Activated CD4-positive, alpha-beta T cell treated with anti-CD3 and anti-CD28 coated beads, Interleukin-2, amount 10 ng/mL, durations not matched to agents 24 days and 14 days (primary cell): ENCODE data around the gene ENTPD3. TPM values are rescaled to one million over a fixed set of nuclear protein-coding genes. Genes with fewer than 3 reads are reported as not detected.

ENCODE experiments used
- DNase-seq: peaks from one replicate; pipeline ENCODE4 v3.0.0; 2022
- H3K27ac Mint-ChIP-seq: one replicate; pipeline ENCODE4 v1.8.0; 2022; ENCODE audit warnings: mild to moderate bottlenecking, mixed read lengths
- H3K27me3 Mint-ChIP-seq: one replicate; pipeline ENCODE4 v1.8.0; 2022; ENCODE audit warnings: mixed read lengths
- H3K36me3 Mint-ChIP-seq: one replicate; pipeline ENCODE4 v1.8.0; 2022; ENCODE audit warnings: low read depth, mild to moderate bottlenecking, mixed read lengths
- H3K4me1 Mint-ChIP-seq: one replicate; pipeline ENCODE4 v1.8.0; 2021; ENCODE audit warnings: mixed read lengths
- H3K4me3 Mint-ChIP-seq: one replicate; pipeline ENCODE4 v1.8.0; 2022; ENCODE audit warnings: mild to moderate bottlenecking, moderate library complexity, mixed read lengths
- H3K9me3 Mint-ChIP-seq: one replicate; pipeline ENCODE4 v1.8.0; 2021; ENCODE audit warnings: mixed read lengths
- intact Hi-C: fragments of 100-400 bp; cut with micrococcal nuclease; formaldehyde crosslinking; loops from one replicate; pipeline ENCODE4 v1.15.1; 2023
- total RNA-seq: library from RNA; stranded (reverse); gene quantifications from 2 replicates; pipeline ENCODE4 v1.2.3, GENCODE V29; 2022

Gene ENTPD3, protein sequence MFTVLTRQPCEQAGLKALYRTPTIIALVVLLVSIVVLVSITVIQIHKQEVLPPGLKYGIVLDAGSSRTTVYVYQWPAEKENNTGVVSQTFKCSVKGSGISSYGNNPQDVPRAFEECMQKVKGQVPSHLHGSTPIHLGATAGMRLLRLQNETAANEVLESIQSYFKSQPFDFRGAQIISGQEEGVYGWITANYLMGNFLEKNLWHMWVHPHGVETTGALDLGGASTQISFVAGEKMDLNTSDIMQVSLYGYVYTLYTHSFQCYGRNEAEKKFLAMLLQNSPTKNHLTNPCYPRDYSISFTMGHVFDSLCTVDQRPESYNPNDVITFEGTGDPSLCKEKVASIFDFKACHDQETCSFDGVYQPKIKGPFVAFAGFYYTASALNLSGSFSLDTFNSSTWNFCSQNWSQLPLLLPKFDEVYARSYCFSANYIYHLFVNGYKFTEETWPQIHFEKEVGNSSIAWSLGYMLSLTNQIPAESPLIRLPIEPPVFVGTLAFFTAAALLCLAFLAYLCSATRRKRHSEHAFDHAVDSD
- total RNA-seq = not detected in 2 replicates

DNA sequence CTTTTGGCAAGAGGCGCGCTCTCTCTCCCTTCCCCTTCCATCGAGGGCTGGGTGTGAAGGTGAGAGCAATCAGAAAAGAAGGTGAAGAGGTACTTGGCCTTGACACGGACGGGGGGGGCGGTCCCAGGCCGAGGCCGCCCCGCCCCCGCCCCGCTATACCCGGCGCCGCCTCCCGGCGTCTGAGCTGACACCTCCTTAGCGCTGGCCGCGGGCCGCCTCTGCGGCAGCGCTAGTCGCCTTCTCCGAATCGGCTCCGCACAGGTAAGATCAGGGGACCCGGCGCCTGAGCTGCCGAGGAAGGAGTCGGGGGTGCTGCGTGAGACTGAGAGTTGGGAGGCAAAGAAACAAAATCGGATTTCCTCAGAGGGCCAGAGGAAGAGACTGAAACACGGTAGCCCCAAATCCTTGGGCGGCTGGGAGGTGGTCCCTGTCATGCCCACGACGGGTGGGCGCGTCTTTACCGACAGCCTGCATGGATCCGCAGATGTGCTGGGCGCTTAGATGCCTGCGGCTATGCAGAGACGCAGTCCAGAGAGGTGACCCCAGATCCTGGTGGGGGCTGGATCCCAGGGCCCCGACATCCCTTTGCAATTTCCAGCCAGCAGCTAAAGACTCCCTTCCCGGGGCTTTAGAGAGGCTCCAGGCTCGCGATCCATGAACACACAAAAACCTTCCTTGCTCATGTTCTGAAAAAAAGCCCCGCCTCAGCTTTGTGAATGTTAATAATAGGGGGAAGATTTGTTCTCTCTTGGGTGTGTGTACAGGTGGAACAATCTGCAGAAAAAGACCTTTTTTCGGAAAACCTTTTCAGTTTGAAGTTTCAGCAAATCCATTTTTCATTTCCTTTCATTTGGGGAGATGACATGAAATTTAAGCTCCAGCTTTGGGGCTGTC is at the start of gene ENTPD3:
Gene ENTPD3 (plus strand): TSS at position 184 of the 894 bp plus-strand sequence. CDS start 874 bp downstream, outside the sequence.
- peak within 1 kb of the TSS; percentile 73 for H3K4me3 Mint-ChIP-seq
- no peak within 1 kb of the TSS for H3K27ac Mint-ChIP-seq
- H3K27me3 Mint-ChIP-seq = peaks cover 34% of the 10 kb centered on the region
- peaks cover 12% of the 10 kb centered on the region for H3K9me3 Mint-ChIP-seq
- intact Hi-C loops = no loop called here
- no peaks in the 10 kb centered on the region for H3K36me3 Mint-ChIP-seq
- H3K4me1 Mint-ChIP-seq = peaks cover 7% of the 10 kb centered on the region
- DNase-seq = peak; percentile 71

DNA sequence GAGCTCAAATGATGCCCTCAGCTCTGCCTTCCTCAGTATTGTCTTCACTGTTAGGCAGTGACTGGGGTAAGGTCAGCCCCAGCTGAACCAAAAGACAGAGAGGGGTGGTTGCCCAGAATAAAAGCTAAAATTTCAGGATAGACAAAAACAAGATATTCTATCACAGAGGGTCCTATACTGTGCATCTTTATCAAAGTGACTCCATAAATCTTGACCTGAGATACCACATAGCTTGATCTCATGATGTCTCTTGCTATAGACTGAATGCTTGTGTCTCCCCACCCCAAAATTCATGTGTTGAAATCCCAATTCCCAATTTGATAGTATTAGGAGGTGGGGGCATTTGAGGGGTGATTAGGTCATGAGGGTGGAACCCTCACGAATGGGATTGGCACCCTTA is 47.1 kb upstream of the ENTPD3 start:
- no peak overlapping the region for H3K4me3 Mint-ChIP-seq
- H3K4me1 Mint-ChIP-seq = peaks cover 4% of the 10 kb centered on the region
- H3K27ac Mint-ChIP-seq = no peak overlapping the region
- no peaks in the 10 kb centered on the region for H3K36me3 Mint-ChIP-seq
- peaks cover 7% of the 10 kb centered on the region for H3K27me3 Mint-ChIP-seq
- intact Hi-C loops = loop anchor here (5.0 kb wide), 1 partner anchor 187 kb away; no protein-coding TSS in a partner anchor
- no peak for DNase-seq
- peaks cover 3% of the 10 kb centered on the region for H3K9me3 Mint-ChIP-seq

DNA sequence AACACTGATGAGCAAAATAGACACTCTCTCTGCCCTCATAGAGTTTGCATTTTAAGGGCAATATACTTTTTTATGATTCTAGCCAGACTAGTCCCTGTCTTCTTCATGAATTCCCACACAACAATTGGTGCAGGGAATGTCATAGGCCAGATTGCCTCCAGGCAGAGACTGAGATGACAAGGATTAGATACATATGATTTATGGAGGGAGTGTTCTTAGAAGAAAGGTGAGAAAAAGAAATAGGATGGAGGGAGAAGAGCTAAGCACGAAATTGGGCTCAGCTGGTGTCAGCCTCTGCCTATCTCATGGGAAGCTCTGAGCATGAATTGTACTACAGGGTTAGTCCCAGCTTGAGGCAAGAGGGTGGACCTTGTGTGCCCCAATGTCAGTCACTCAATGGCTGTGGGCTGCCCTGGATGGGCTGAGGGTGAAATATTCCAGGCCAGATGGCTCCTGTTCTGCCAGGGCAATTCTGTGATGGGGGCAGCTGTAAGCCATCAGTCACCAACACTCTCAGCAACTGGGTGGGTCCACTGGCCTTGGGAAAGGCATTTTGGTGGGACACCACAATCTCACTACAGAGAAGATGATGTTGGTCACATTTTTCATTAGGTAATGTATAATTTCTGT is 46.3 kb upstream of the ENTPD3 start:
- Mint-ChIP-seq H3K9me3 (peaks cover 3% of the 10 kb centered on the region), H3K27me3 (peaks cover 7% of the 10 kb centered on the region), H3K27ac (no peak overlapping the region), H3K36me3 (no peaks in the 10 kb centered on the region), H3K4me3 (no peak overlapping the region), H3K4me1 (peaks cover 4% of the 10 kb centered on the region)
- DNase-seq = no peak
- intact Hi-C loops = no loop called here

DNA sequence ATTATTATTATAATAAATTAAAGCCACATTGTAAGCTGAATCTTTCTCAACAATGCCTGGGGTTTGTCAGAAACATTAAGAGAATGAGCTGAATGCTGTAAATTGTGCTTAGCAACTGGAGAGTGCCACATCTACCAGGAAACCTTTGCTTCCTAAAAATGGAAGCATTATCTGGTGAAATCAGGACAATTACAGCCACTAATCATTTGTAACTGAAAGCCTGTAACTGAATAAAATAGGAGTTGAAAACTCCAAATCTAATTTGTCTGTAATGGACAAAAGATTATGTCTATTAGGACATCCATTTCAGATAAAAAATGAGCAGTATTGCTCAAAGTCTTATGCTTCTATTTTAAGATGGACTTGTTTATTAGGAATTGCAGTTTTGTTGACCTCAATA is 45.3 kb upstream of the ENTPD3 start:
- Mint-ChIP-seq H3K27me3 (peaks cover 7% of the 10 kb centered on the region), H3K36me3 (no peaks in the 10 kb centered on the region), H3K27ac (no peak overlapping the region), H3K4me1 (peaks cover 4% of the 10 kb centered on the region), H3K9me3 (peaks cover 3% of the 10 kb centered on the region), H3K4me3 (no peak overlapping the region)
- no peak for DNase-seq
- intact Hi-C loops = no loop called here

DNA sequence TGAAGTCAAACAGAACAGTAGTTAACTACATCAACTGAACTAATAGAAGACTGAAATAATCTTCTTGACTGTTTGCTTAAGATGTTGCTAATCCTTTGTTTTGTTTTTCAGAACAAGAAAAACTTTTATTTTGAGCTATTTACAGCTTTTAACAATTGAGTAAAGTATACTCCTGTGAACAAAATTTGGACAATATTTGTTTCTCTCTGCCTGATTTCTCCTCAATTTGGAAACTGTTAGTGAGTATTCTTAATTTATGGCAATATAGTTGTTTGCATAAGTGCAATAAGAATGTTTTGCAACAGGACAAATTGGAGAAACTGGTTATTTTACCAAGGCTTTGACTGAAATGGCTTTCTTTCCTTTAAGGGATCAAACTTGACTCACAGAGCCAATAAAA is 36.5 kb upstream of the ENTPD3 start:
- no peaks in the 10 kb centered on the region for H3K36me3 Mint-ChIP-seq
- no peak overlapping the region for H3K4me3 Mint-ChIP-seq
- DNase-seq = no peak
- peaks cover 6% of the 10 kb centered on the region for H3K27me3 Mint-ChIP-seq
- H3K9me3 Mint-ChIP-seq = peaks cover 14% of the 10 kb centered on the region
- no peaks in the 10 kb centered on the region for H3K4me1 Mint-ChIP-seq
- no peak overlapping the region for H3K27ac Mint-ChIP-seq
- intact Hi-C loops = no loop called here

DNA sequence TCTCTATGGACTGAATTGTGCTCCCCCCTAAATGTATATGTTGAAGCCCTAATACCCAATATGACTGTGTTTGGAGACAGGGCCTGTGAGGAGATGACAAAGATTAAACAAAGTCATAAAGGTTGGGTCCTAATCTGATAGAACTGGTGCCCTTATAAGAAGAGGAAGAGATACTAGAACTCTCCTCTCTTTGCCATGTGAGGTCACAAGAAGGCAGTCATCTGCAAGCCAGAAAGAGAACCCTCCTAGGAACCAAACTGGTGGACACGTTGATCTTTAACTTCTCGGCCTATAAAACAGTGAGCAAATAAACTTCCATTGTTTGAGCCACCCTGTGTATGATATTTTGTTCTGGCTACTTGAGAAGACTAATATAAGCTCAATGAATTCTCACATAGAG is 31.6 kb upstream of the ENTPD3 start:
- intact Hi-C loops = no loop called here
- no peak for DNase-seq
- Mint-ChIP-seq H3K27ac (no peak overlapping the region), H3K27me3 (peaks cover 6% of the 10 kb centered on the region), H3K9me3 (peaks cover 10% of the 10 kb centered on the region), H3K4me3 (no peak overlapping the region), H3K36me3 (no peaks in the 10 kb centered on the region), H3K4me1 (no peaks in the 10 kb centered on the region)

DNA sequence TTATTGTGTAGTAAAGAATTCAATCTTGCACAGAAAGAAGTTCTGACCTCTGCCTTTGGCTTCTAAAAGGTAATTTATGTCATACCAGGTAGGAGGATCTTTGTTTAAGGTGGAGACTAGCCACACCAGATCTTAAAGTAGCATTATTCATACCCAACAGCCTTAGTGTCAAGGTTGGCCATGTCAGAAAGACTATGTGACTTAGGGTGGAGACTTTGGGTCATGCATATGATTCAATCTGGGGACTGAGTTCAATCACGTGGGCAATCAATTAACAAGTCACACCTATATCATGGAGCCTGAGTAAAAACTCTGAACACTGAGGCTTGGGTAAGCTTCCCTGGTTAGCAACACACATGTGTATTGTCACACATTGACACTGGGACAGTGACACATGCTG is 28.5 kb upstream of the ENTPD3 start:
- intact Hi-C loops = no loop called here
- H3K4me1 Mint-ChIP-seq = no peaks in the 10 kb centered on the region
- H3K36me3 Mint-ChIP-seq = no peaks in the 10 kb centered on the region

DNA sequence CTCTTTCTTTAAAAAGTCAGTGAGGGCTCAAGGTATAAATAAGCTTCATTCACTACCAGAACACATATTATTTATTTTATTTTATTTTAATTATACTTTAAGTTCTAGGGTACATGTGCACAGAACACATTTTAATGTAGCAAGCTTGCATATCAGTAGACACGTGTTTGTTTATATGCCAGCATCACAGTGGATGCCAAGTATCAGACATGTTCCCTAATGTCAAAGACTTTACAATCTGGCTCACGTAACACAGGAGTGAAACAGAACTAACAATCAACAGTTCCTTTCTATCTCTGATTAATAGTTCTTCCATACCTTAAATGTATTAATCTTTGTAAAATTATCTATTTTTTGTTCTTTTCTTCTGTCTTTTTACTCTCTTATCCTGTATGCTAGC is 23.3 kb upstream of the ENTPD3 start:
- no peak for DNase-seq
- no peak overlapping the region for H3K27ac Mint-ChIP-seq
- intact Hi-C loops = no loop called here
- H3K4me1 Mint-ChIP-seq = no peaks in the 10 kb centered on the region
- H3K9me3 Mint-ChIP-seq = no peaks in the 10 kb centered on the region
- H3K36me3 Mint-ChIP-seq = no peaks in the 10 kb centered on the region
- no peak overlapping the region for H3K4me3 Mint-ChIP-seq
- H3K27me3 Mint-ChIP-seq = peaks cover 15% of the 10 kb centered on the region

More for the DNA sequence above, 28.5 kb upstream of the ENTPD3 start:
- Mint-ChIP-seq H3K4me3 (no peak overlapping the region), H3K27ac (no peak overlapping the region), H3K9me3 (peaks cover 6% of the 10 kb centered on the region), H3K27me3 (peaks cover 12% of the 10 kb centered on the region)
- no peak for DNase-seq

DNA sequence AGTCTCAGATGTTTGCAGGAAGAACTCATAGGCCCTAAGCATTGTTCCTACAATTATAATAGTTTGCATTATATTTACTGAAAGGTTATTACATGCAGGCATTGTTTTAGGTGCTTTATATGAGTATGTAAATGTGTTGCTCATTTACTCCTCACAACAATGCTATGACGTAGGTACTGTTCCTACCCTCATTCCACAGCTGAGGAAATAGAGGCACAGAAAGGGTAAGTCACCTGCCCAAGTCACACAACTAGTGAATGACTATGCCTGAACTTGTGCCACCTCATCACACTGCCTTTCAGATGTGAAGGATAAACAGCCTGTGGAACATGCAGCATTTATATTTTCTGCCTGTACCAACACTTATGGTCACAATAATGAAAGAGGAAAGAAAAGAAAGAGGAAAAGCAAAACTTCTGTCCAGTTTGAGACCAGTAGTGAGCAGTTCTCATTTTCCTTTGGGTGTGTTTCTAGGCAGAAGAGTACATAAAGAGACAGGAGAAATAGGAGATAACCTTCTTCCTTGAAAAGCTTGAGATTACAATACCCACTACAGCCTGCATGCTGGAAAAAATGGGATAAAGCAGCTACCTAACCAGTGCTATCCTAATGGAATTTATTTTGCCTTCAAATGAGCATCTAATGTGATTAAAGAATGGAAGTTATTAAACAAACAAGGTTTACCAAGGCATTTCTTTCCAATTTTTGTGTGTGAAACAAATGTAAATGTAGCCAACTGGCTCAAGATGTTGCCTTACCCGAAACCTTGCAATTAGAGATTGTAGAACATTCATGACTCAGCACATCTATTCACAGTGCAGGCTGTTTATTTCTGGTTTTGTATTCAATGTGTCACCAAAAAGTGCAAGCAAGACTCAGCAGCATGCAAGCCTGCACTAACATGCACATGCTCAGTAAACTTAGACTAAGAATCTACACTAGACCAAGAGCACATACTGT is 20.5 kb upstream of the ENTPD3 start:
- Mint-ChIP-seq H3K4me3 (no peak overlapping the region), H3K27me3 (peaks cover 23% of the 10 kb centered on the region), H3K4me1 (no peaks in the 10 kb centered on the region), H3K36me3 (no peaks in the 10 kb centered on the region), H3K9me3 (no peaks in the 10 kb centered on the region), H3K27ac (no peak overlapping the region)
- intact Hi-C loops = no loop called here
- DNase-seq = no peak

DNA sequence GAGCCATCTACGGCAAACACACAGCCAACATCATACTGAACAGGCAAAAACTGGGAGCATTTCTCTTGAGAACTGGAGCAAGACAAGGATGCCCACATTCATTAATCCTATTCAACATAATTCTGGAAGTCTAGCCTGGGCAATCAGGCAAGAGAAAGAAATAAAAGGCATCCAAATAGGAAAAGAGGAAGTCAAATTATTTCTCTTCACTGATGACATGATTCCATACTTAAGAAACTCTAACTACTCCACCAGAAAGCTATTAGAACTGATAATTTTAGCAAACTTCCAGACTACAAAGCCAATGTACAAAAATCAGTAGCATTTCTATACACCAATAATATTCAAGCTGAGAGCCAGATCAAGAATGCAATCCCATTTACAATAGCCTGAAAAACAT is 17.3 kb upstream of the ENTPD3 start:
- Mint-ChIP-seq H3K27ac (no peak overlapping the region), H3K4me1 (no peaks in the 10 kb centered on the region), H3K4me3 (no peak overlapping the region), H3K9me3 (no peaks in the 10 kb centered on the region), H3K27me3 (peaks cover 17% of the 10 kb centered on the region), H3K36me3 (no peaks in the 10 kb centered on the region)
- no peak for DNase-seq
- intact Hi-C loops = no loop called here

DNA sequence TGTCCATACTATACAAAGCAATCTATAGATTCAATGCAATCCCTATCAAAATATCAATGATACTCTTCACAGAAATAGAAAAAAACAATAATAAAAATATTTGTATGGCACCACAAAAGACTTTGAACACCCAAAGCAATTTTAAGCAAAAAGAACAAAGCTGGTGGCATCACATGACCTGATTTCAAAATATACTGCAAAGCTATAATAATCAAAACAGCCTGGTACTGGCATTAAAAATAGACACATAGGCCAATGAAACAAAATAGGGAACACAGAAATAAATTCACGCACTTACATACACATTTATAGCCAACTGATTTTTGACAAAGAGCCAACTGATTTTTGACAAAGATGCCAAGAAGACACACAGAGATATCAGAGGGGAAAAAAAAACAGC is 9.2 kb upstream of the ENTPD3 start:
- DNase-seq = no peak
- intact Hi-C loops = no loop called here
- H3K4me1 Mint-ChIP-seq = peaks cover 7% of the 10 kb centered on the region
- no peak overlapping the region for H3K27ac Mint-ChIP-seq
- H3K36me3 Mint-ChIP-seq = no peaks in the 10 kb centered on the region
- no peaks in the 10 kb centered on the region for H3K27me3 Mint-ChIP-seq
- no peak overlapping the region for H3K4me3 Mint-ChIP-seq
- peaks cover 13% of the 10 kb centered on the region for H3K9me3 Mint-ChIP-seq

DNA sequence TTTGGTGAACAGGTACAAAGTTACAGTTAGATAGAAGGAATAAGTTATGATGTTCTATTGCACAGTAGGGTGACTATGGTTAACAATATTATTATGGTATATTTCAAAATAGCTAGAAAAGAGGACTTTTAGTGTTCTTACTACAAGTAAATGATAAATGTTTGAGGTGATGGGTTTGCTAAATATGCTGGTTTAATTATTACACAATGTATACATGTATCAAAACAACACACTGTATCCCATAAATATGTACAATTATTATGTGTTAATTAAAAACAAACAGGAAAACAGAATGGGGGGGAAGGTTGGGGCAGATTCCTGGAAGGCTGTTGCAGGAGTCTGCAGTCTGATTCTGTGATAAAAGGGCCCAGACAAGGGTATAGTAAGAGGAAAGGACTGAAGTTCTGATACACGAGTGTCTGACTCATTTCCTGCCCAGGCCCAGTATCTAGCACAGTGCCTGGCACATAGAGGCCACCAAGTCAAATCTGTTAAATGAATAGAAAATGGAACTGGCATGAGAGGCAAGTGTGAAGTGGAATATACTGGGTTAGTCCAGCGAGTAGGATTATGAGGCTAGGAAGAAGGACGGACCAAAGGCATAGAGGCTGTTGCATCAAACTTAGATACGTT is 7.2 kb upstream of the ENTPD3 start:
- Mint-ChIP-seq H3K4me3 (no peak overlapping the region), H3K36me3 (no peaks in the 10 kb centered on the region), H3K27me3 (peaks cover 2% of the 10 kb centered on the region), H3K4me1 (peaks cover 7% of the 10 kb centered on the region), H3K27ac (no peak overlapping the region), H3K9me3 (peaks cover 20% of the 10 kb centered on the region)
- intact Hi-C loops = no loop called here
- DNase-seq = no peak
